ENCODE data around the gene ANKRD36C. TPM values are rescaled to one million over a fixed set of nuclear protein-coding genes. Genes with fewer than 3 reads are reported as not detected.
"Not testable (repeated sequence)": the region's sequence is repeated elsewhere in the genome, so short reads cannot be mapped to it uniquely, and the experiment has no call there.

The ANKRD36C gene
- total and polyA plus RNA-seq, 3 experiments from 2014 or later: 22.7 to 29.8 (median 26.6) TPM

DNA sequence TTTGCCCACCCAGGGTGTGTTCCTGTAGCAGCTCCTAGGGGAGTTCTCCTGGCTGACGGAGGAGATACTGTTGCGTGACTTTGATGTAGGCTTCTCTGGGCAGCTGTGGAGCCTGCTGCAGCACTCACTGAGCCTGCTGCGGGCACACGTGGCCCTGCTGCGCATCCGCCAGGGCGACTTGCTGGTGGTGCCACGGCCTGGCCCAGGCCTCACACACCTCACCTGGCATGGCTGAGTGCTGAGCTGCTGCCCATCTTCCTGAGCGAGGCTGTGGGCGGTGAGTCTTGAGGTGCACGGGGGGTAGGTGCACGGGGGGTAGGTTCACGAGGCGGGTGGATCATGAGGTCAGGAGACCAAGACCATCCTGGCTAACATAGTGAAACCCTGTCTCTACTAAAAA is 191.7 kb downstream of the ANKRD36C start:
- Mint-ChIP-seq H3K36me3 (peaks cover 1 to 17% (median 6%) of the 10 kb centered on the region in 3 donors), H3K4me3 (no peak overlapping the region), H3K4me1 (no peaks in the 10 kb centered on the region), H3K27me3 (no peaks in the 10 kb centered on the region), H3K9me3 (peaks cover 14 to 43% (median 31%) of the 10 kb centered on the region in 5 donors), H3K27ac (no peak overlapping the region)
- H3K36me3 ChIP-seq (ENCODE audit: insufficient read depth, low read length): no peaks in the 10 kb centered on the region
- no peak overlapping the region for H3K27ac ChIP-seq (ENCODE audit: low read depth, low read length)
- no peaks in the 10 kb centered on the region for H3K4me1 ChIP-seq (ENCODE audit: insufficient read depth, low read length)
- no peak overlapping the region for H3K4me3 ChIP-seq (ENCODE audit: low read length)
- DNase-seq: no peak
- CTCF ChIA-PET: no interaction called here
- POLR2A ChIA-PET: no interaction called here
- H3K9me3 ChIP-seq (ENCODE audit: low read length): no peaks in the 10 kb centered on the region
- no peaks in the 10 kb centered on the region for H3K27me3 ChIP-seq (ENCODE audit: insufficient read depth, low read length, poor library complexity, severe bottlenecking)

- H3K4me1 Mint-ChIP-seq; H3K4me3 Mint-ChIP-seq; CTCF ChIA-PET; H3K4me1 ChIP-seq (ENCODE audit: insufficient read depth, low read length); POLR2A ChIA-PET; H3K36me3 ChIP-seq (ENCODE audit: insufficient read depth, low read length); H3K27me3 Mint-ChIP-seq; H3K27ac ChIP-seq (ENCODE audit: low read depth, low read length); H3K27me3 ChIP-seq (ENCODE audit: insufficient read depth, low read length, poor library complexity, severe bottlenecking); H3K4me3 ChIP-seq (ENCODE audit: low read length); H3K9me3 ChIP-seq (ENCODE audit: low read length); H3K27ac Mint-ChIP-seq; DNase-seq: not testable (repeated sequence)
- Mint-ChIP-seq H3K36me3 (peaks cover 0 to 12% (median under 1%) of the 10 kb centered on the region in 3 donors), H3K9me3 (peaks cover 13 to 37% (median 25%) of the 10 kb centered on the region in 5 donors)
Measured at GRCh38 chr2:95799147-95799889, 192.3 kb downstream of the ANKRD36C start.

DNA sequence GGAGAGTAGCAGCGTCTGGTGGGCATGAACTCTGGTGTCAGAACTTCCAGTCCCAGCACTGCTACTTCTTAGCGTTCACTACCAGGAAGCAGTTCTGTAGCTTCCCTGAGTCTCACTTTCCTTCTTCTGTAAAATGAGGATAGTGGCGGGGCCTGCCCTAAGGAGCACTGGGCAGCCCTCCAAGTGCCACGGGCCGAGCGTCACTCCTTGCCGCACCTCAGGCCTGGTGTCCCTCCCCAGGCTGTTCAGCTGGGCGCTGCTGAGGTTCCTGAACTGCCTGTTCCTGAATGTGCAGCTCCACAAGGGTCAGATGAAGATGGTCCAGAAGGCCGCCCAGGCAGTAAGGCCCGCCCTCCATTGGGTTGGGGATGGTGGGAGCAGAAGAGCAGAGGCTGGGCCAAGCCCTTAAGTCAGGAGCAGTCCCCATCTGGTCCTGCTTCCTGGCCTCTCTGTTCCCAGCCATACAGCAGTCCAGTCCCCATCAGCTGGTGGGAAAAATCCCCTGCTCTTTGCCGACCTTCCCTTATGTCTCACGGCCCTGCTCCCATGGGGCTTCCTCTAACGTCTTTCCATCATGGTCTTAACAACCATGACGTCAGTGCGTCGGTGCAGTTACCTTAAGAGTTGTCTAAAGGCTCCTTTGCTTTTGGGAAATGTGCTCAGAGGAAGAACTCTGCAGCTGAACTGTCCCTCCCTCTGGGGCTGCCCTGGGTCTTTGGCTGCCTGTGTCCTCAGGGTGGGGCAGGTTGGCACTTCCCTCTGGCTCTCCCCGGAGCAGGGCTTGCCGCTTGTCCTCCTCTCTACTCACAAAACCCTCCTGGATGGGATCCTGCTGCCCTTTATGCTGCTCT is 195.2 kb downstream of the ANKRD36C start:
- DNase-seq; H3K4me3 ChIP-seq (ENCODE audit: low read length); H3K9me3 ChIP-seq (ENCODE audit: low read length); H3K36me3 Mint-ChIP-seq; H3K36me3 ChIP-seq (ENCODE audit: insufficient read depth, low read length); H3K27ac ChIP-seq (ENCODE audit: low read depth, low read length); H3K4me3 Mint-ChIP-seq; H3K4me1 ChIP-seq (ENCODE audit: insufficient read depth, low read length); POLR2A ChIA-PET; CTCF ChIA-PET; H3K27ac Mint-ChIP-seq; H3K4me1 Mint-ChIP-seq; H3K27me3 ChIP-seq (ENCODE audit: insufficient read depth, low read length, poor library complexity, severe bottlenecking); H3K27me3 Mint-ChIP-seq: not testable (repeated sequence)
- H3K9me3 Mint-ChIP-seq: peaks cover 5 to 18% (median 13%) of the 10 kb centered on the region in 5 donors

DNA sequence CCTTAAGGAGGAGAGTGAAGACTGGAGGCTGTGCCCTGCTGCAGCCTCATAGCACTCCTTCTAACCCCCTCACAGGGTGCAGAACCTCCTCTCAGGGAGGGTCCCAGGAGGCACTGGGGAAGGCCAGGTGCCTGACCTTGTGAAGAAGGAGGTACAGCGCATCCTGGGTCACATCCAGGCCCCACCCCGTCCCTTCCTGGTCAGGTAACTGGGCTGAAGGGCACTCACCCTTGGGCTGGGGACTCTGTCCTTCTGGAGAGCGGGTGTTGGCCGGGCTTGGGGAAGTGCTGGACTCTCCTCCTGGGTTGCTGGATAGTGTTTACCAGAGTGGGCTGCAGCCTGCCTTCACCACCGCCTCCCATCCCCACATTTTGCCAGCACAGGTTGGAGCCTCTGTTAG is 197.7 kb downstream of the ANKRD36C start:
- DNase-seq; H3K4me3 Mint-ChIP-seq; H3K4me1 ChIP-seq (ENCODE audit: insufficient read depth, low read length); CTCF ChIA-PET; H3K9me3 ChIP-seq (ENCODE audit: low read length); H3K36me3 ChIP-seq (ENCODE audit: insufficient read depth, low read length); H3K4me3 ChIP-seq (ENCODE audit: low read length); H3K27ac Mint-ChIP-seq; H3K4me1 Mint-ChIP-seq; POLR2A ChIA-PET; H3K27me3 ChIP-seq (ENCODE audit: insufficient read depth, low read length, poor library complexity, severe bottlenecking); H3K27ac ChIP-seq (ENCODE audit: low read depth, low read length); H3K27me3 Mint-ChIP-seq; H3K9me3 Mint-ChIP-seq; H3K36me3 Mint-ChIP-seq: not testable (repeated sequence)

DNA sequence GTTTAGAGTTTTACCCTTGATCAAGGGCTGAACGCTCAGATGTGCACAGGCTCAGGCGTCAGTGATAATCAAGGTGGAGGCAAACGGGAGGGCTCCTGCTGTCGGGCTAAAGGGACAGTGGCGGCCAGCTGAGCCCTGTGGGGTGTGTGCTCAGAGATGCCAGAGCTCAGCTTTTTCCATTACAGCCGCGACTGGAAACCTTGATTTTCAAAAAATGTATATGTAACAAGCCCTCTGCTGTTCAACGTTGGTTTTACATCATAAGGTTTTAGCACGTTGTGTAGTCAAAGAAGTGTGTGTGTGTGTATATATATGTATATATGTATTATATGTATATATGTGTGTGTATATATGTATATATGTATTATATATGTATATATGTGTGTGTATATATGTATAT is 201.4 kb downstream of the ANKRD36C start:
- H3K27ac Mint-ChIP-seq, H3K9me3 Mint-ChIP-seq: not testable (repeated sequence)

DNA sequence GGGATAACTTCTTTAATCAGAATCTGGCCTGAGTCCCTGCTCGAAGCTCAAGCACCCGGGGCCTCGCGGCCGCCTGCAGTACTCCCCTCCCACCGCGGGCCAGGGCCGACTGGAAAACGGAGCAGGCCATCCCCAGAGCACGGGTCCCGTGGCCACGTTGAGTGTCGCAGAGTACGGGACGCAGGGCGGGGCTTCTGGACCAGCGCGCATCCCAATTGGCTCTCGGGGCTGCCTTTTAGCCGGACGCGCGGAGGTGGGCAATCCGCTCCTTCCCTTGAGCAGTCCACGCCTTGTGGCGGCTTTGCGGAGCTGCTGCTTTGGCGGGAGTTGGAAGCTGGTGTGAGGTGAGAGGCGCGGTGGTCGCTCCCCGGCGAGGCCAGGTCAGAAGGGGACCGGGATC is 202.2 kb downstream of the ANKRD36C start:
- H3K27me3 ChIP-seq (ENCODE audit: insufficient read depth, low read length, poor library complexity, severe bottlenecking); H3K4me1 ChIP-seq (ENCODE audit: insufficient read depth, low read length); H3K9me3 Mint-ChIP-seq; H3K4me1 Mint-ChIP-seq; H3K27ac ChIP-seq (ENCODE audit: low read depth, low read length); H3K36me3 Mint-ChIP-seq; H3K27ac Mint-ChIP-seq; H3K4me3 Mint-ChIP-seq; H3K4me3 ChIP-seq (ENCODE audit: low read length); CTCF ChIA-PET; POLR2A ChIA-PET; H3K27me3 Mint-ChIP-seq; H3K9me3 ChIP-seq (ENCODE audit: low read length); H3K36me3 ChIP-seq (ENCODE audit: insufficient read depth, low read length); DNase-seq: not testable (repeated sequence)

More for the DNA sequence above, 201.4 kb downstream of the ANKRD36C start:
- H3K4me1 ChIP-seq (ENCODE audit: insufficient read depth, low read length); H3K4me3 Mint-ChIP-seq; CTCF ChIA-PET; H3K27me3 Mint-ChIP-seq; POLR2A ChIA-PET; H3K9me3 ChIP-seq (ENCODE audit: low read length); H3K36me3 ChIP-seq (ENCODE audit: insufficient read depth, low read length); H3K27me3 ChIP-seq (ENCODE audit: insufficient read depth, low read length, poor library complexity, severe bottlenecking); DNase-seq; H3K4me1 Mint-ChIP-seq; H3K4me3 ChIP-seq (ENCODE audit: low read length); H3K27ac ChIP-seq (ENCODE audit: low read depth, low read length); H3K36me3 Mint-ChIP-seq: not testable (repeated sequence)

- H3K27me3 Mint-ChIP-seq; H3K27ac ChIP-seq (ENCODE audit: low read depth, low read length); H3K4me3 ChIP-seq (ENCODE audit: low read length); H3K9me3 Mint-ChIP-seq; H3K4me1 Mint-ChIP-seq; H3K36me3 ChIP-seq (ENCODE audit: insufficient read depth, low read length); H3K4me3 Mint-ChIP-seq; POLR2A ChIA-PET; H3K27ac Mint-ChIP-seq; H3K27me3 ChIP-seq (ENCODE audit: insufficient read depth, low read length, poor library complexity, severe bottlenecking); H3K4me1 ChIP-seq (ENCODE audit: insufficient read depth, low read length); H3K36me3 Mint-ChIP-seq; H3K9me3 ChIP-seq (ENCODE audit: low read length); DNase-seq; CTCF ChIA-PET: not testable (repeated sequence)
Measured at GRCh38 chr2:95788642-95789041, 203.0 kb downstream of the ANKRD36C start.
